Midbrain (tissue), 1 donor: Measurements from ENCODE around the gene DDI2.
"Not testable (repeated sequence)": the region's sequence is repeated elsewhere in the genome, so short reads cannot be mapped to it uniquely, and the experiment has no call there.

Experiments
- DNase-seq: peaks from one replicate; lab custom pipeline; 2025; lab: John Stamatoyannopoulos, UW

The DDI2 gene

DNA sequence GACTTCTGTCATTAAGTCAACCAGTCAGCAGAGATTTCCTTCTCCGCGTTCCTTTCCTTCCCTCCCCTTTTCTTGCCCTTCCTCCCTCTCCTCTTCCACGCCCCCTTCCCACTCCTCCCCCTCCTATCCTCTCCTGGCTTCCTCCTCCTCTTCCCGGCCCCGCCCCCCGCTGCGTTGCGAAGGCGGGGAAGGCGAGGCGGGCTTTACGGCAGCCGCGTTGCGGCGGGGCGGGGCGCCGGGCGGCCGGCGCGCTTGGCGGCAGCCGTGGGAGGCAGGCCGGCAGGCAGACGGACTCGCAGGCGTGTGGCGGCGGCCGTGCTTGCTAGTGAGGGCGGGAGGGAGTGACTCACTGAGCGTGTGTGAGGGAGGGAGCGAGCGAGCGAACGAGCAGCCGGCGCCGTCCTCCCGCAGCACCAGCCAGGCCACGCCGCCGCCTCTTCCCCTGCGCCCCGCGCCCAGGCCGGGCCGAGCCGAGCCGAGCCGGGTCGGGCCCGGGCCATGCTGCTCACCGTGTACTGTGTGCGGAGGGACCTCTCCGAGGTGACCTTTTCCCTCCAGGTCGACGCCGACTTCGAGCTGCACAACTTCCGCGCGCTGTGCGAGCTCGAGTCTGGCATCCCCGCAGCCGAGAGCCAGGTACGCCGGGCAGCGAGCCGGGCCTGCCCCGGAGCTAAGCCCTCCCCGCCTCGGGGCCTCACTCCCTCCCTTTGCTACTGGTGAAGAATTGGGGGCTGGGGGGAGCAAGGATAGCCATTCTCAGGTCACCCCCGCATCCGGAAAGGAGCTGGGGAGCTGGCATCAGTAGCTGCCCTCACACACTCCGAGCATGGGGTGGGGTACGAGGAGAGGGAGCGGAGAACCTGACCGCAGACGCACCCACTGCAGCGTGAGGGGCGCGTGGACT, at the start of gene DDI2:
Gene DDI2, plus strand, starts transcription at position 286 of the 904 bp plus-strand sequence. Its CDS starts 213 bp downstream, at position 499.
- peak; percentile 95 for DNase-seq

DNA sequence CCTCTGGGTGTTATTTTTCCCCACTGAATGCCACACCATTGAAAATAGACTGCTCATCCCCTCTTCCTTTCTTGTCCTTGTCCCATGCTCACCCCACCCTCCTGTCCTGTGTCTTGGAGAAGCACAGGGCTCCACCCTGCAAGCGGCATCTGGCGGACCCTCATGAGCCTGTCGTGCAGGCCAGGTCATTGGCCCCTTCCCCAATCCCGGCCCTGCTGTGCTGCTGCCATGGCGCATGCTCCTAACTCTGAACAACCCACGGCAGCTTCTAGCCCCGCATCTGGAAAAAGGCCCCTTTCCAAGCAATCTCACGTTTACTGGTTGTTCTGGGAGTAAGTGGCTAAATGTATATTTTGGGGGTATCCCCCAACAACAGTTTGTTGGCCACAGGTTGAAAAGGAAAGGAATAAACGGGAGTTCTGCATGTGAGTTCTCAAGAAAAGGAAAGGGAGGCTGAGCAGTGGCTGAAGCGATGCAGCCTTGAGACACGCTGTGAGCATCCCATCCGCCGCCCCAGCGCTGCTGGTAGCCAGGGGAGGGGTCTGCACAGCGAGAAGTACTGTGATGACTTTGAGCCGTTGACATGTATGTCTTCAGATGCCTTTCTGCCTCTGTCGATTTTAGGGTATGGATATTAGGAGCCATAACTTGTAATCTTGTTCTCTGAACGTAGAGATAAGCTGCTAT, 48.7 kb upstream of the DDI2 start:
- no peak for DNase-seq

DNA sequence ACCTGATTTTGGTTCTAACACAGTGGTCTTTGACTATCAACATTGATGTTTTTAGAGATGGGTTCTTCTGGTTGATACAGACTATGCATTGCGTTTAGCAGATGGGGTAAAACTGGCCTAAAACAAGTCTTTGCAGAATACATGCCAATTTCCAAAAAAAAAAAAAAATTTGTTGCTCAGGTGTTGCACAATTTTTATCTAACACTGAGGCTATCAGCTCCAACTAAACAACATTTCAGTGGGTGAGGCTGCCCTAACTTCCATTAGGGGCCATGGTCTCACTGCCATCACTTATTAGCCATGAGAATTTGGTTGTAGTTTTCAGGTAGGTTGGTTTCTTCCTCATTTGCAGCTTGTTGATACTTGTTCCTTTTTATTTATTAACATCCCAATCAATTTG, 46.4 kb upstream of the DDI2 start:
- no peak for DNase-seq

DNA sequence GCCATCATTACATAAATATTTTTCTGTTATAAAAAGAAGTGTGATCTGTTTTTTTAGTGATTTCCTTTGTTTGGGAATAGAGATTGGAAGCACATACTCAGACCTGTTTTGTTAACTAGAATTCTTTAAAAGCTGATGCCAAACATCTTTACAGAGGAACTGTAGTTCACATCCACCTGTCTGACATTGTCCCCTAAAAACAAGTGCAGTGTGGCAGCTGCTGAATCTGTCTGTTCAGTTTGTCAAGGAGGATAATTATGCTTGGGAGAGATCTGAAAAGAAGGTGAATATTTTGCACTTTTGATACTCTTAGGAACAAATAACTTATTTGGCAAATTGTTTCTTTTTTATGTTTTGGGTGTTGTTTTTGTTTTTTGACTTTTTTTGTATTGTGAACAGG, 46.0 kb upstream of the DDI2 start:
- DNase-seq: no peak

DNA sequence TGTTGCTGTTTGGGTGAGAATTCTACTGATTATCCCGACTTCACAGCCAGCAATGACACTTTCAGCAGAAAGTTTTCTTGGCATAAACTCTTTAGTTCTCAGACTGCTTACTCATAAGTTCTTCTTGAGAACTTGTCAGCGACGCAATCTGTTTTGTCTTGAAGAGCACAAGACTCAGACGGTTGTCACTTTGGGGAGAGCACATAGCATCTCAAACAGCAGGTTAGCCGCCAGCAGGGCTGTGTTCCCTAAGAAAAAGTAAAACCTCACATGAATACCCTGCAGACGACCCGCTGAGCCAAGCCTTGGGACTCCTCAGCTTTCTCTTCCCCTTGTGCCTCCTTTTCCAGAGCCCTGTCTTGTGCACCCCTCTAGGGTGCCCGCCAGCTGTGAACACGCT, 43.8 kb upstream of the DDI2 start:
- DNase-seq: no peak

DNA sequence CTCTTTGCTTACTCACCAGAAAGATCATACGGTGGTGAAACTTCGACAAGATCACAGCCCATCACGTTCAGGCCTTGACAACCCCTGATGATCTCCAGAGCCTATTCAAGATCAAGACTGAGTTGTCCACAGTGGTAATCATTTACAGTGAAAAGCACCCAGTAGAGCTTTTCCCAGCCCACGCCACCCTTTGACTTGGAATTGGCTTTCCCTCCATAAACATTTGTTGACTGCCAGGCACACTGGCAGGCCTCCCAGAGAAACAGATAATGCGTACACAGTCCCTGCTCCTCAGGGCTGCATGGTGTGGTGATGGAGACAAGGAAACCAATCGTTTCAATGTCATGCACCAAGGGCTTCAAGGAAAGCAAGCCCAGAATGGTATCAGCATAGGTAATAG, 42.5 kb upstream of the DDI2 start:
- no peak for DNase-seq

DNA sequence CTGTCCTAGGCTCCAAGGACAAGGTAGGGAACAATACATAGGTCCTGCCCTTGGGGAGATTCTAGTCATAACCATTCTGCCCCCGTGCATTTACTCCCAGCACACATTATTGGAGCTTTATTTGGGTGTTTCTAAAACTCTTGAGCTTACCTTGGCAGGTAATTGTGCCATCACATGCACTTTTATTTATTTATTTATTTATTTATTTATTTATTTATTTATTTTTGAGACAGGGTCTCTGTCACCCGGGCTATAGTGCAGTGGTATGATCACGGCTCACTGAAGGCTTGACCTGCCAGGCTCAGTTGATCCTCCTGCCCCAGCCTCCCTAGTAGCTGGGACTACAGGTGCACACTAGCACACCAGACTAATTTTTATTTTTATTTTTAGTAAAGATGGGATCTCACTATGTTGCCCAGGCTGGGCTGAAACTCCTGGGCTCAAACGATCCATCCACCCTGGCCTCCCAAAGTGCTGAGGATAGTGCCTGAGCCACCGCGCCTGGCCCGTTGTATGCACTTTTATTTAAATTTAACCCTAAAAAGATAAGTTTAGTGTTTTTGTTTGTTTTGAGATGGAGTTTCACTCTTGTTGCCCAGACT, 41.6 kb upstream of the DDI2 start:
- DNase-seq: no peak

DNA sequence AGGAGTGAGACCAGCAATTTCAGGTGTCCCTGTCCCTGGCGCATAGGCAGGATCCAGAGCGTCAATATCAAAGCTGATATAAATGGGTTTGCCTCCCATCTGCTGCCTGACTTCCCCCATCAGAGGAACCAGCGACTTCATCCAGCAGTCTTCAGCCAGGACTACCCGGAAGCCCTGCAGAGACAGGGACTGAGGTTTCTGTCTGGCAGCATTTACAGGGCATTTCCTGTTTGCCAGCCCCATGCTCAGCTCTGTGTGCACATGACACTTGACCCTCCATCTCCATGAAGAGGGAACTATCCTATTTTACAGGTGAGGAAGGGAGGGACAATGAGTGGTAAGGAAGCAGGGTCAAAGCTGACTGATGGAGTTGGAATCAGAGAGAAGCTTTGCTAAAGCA, 39.6 kb upstream of the DDI2 start:
- DNase-seq: no peak

DNA sequence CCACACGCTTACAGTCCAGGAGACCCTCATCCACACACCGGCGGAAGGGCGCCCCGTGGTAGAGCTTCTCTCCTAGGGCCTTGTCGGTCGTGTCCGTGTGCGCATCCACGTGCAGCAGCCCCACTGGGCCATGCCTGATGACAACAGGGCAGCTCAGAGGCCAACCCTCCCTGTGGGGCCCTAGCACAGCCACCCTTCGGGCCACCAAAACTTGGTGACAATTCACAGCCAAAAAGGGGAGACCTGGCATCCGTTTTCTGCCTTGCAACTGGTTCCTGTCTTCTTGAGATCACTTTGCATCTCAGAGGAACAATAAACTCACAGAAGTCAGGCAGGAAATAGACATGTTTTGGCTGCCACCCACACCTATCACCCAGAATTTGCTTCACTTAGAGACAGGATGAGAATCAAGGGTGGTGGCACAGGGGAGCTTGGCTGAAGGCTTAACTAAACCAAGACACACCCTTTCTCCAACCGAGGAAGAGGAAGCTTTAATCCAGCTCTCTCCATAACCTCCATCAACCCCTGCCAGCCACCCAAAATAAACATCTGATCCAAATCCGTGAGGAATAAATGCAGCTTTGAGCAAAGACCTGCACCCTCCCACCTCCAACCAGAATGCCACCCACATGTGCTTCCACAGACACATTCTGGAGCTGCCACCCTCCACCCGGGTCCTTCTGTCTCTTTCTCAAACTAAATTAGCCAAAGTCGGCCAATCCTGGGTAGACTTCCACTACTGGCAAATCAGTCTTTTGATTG, 38.2 kb upstream of the DDI2 start:
- DNase-seq: no peak

DNA sequence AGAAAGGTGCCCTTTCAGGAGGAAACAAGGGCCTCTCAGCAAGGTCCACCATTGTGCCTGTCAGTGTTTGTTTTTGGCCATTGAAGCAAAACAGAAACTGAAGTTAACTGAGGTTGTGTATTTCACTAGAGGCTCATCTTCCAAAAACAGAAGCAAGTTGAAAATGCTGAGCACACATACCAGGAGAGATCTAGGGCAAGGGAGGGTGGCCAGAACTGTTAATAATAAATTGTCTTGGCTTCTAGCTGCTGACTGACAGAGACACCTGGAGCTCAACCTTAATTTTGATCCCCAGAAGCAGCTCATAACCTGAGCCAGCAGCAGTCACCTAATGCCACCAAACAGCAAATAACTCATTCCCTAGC, 37.6 kb upstream of the DDI2 start:
- DNase-seq: no peak

DNA sequence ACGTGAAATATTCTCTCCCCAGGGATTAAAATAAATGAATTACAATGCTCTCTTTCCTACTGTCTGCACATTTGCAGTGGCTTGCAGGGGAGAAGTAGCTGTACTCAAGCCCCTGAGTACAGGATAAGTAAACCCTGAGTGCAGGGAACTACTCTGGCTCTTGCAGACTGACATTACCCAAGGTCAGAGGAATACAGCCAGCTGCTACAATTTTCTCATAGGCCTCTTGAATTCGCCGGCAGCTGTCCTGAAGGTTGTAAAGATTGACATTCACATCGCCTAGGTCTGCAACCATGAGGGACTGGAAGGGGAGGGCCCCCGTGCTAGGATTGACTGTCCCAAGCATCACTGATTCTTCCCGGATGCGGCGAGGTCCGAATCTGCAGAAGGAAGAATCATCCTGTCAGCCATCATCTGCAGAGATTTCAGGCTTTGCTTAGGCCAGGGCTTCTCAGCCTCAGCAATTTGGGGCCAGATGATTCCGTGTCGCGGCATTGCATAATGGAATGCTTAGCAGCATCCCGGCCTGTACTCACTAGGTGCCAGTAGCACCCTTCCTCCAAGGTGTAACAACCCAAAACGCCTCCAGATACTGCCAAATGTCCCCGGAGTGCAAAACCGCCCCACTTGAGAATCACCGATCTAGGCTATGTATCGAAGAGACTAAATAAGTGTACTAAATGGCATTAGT, 34.1 kb upstream of the DDI2 start:
- DNase-seq: no peak

DNA sequence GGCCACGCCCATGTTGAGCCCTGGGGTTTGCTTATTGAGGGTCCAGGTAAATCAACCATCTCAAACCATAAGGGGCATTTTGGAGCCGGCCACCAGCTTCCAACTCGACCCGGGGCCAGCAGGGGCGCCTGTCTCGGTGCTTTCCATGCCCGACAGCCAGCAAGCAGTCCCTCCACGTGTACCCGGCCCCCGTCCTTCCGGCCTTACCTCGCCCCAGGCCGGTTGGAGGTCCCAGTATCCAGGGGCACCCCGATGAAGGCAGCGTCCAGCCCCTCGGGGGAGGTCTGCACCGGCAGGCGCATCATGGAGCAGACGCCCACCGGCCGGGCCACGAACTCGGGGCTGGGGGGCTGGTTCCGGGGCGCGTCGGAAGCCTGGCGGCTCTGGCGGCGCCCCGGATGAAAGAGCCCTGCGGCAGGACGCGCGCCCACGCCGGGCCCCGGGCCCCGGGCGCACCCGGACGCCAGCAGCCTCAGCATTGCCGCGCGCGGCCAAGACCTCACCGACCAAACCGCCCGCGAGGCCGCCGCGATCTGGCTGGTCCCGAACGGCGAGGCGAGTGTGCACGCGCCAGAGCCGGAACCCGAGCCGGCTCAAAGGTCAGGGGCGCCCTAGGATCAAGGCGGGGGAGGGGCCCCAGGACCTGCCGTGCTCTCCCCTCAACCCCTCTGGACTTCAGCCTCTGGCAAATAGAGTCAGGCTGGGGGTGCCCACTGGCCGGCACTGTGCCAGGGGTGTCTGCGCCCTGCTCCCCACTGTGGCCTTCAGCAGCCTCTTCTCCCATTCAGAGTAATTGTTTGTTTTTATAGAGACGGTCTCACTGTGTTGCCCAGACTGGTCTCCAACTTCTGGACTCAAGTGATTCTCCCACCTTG, 32.5 kb upstream of the DDI2 start, which contains the start of gene AGMAT:
Gene AGMAT, minus strand, starts transcription at position 563 of the 875 bp plus-strand sequence. Its CDS starts 84 bp downstream, at position 479.
- no peak for DNase-seq

DNA sequence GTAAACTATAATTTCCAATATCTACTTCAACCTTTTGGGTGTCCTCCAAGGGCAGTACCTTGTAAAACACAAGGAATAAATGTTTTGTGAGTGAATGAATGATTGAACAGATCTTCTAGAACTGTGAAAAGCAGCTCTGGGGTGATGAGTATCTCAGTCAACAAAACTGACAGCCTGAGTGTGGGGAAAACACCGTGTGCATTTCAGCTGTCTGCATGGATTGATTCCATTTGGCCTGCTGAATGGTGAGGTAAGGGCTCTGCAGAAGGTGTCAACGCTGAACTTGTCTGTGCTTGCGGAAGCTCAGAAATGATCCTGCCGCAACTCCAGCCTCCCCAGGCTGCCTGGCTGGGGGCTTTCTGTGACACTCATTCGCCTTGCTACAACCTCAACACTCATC, 25.0 kb upstream of the DDI2 start:
- no peak for DNase-seq

DNA sequence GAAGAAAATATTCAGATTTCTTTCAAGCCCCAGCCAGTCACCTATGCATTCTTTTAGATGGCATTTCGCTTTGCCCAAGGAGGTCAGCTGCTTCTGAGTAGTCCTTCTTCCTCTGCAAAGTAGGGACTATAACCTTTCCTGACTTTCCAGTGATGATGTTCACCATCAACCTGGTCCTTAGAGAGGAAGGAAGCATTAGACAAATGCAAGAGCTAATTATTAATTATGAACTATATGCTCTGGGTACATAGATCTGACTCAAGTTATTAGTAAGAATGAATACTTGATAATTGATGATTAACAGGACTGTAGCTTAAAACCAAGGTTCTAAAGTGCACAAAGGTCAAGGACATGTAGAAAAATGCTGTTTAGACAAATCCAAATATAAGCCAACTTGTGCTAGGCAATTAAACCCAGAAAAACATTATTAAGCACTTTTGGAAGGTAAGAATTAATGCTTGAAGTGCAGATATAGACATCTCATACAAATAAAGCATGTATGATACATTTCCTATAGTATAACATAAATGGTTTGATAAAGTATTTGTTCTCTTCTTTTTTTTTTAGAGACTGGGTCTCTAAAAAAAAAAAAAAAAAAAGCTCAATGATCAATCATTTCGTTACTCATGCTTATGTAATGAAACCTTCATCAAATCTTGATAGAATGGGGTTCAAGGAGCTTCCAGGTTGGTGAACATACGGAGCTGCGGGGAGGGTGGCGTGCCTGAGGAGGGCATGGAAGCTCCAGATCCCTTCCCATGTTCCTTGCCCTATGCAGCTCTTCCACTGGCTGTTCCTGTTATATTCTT, 21.2 kb upstream of the DDI2 start:
- DNase-seq: no peak

DNA sequence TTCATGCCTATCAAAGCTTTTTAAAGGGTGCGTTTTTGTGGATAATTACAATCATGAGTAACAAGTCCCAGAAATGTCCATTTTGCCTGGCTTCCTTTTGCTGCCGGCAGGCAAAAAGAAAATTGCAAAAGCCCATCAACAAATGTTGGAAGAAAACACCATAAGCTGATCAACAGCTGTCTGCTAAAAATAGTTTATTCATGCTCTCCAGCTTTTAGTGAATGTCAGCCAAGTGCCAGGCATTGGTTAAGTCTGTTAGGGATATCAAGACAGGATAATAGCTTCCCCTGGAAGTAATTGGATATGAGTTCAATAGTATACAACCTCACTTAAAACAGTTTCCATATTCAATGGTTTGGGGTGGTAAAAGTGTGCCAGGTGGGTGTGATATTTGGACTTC, 18.8 kb upstream of the DDI2 start:
- no peak for DNase-seq

DNA sequence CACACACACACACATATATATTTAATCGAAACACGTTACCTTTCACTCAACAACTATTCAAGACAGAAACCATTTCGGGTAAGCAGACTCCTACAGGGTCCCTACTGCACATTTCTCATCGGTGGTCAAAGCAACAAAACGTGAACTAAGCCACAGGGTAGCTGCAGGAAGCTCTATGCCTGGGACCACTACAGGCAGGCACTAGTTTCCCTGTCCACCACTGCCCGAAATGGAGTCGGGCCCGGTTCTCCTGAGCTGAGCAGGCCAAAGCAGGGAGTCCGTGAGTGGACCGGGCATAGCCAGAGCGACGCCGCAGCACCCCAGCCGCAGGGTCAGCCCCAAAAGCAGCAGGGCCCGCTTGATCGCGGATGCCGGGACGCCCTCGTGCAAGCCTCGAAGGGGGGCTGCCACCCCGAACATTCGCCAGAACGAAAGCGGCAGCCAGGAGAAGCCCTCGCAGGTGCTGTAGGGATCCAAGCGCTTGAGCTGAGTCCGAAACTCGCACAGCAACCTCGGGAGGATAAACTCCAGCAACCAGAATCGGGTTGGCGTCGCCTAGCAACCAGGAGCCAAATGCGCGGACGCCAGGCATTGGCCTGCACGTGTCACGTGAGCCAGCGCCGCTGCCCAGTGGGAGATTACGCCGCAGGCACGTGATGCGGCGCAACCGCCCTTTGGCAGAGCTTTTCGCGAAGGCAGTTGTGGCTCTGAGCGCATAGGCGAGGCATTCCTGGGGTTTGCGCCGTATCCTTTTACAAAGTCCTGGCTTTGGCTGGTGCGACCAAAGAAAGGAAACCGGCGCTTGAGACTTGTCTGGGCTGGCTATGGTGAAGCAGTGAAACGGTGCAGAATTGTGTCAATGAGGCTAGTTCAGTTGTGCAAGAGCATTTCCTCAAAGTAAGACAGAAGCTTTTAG, 13.9 kb upstream of the DDI2 start:
- DNase-seq: peak; percentile 97

DNA sequence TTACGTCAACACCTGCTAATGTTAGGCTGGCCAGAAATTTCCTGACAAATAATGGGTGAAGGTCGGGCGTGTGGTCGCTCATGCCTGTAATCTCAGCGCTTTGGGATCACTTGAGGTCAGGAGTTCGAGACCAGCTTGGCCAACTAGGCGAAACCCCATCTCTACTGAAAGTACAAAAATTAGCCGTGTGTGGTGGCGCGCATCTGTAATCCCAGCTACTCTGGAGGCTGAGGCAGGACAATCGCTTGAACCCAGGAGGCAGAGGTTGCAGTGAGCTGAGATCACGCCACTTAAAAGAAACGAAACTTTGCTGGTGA, 13.3 kb upstream of the DDI2 start:
- DNase-seq: not testable (repeated sequence)

DNA sequence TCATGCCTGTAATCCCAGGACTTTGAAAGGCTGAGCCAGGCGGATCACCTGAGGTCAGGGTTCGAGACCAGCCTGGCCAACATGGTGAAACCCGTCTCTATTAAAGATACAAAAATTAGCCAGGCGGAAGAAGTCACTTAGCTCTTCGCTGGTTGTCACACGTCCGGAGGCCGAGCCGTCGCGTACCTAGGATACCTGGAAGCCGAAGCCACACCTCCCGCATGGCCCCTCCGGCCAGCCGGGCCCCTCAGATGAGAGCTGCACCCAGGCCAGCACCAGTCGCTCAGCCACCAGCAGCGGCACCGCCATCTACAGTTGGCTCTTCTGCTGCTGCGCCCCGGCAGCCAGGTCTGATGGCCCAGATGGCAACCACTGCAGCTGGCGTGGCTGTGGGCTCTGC, 12.9 kb upstream of the DDI2 start:
- DNase-seq: not testable (repeated sequence)
